Stimulated activated naive CD8-positive, alpha-beta T cell treated with anti-CD3 and anti-CD28 coated beads, Interleukin-15, Interleukin-2, amounts not matched to agents 100 U/mL and 50 U/mL, for 24 hours (primary cell): ENCODE measurements around the gene KDF1.
A peak's percentile ranks its signal among the peaks of the same experiment; 100 is the strongest.
"Not testable (repeated sequence)": the region's sequence is repeated elsewhere in the genome, so short reads cannot be mapped to it uniquely, and the experiment has no call there.

Source experiments
- ATAC-seq: fragments of 150-1000 bp; cut with Tn5 transposase; one replicate; pipeline ENCODE4 v1.10.0; 2021
- DNase-seq: peaks from one replicate; pipeline ENCODE4 v3.0.0; 2021

Gene KDF1

DNA sequence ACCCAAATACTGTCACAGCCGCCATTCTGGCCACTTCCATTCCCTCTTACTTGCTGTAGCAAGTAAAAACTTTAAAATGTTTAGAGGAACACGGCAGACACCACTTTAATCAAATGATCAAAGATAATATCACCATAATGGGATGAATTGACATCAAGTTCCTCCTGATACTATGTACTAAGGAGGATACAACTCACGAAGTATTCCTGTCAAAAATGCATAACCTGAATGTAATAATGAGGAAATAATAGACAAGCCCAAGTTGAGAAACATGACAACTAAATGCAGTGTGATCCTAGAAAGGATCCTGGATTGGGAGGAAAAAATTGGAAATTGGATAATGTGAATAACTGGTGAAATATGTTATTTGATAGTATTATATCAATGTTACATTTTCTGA lies 3.9 kb downstream of the KDF1 start:
- DNase-seq, result no peak
- ATAC-seq, result no peak

- DNase-seq (no peak), ATAC-seq (no peak)
These were observed 6.9 kb downstream of the KDF1 start for GRCh38 chr1:26953374-26953773.

- DNase-seq, result no peak
- ATAC-seq, result no peak
These were observed 8.3 kb downstream of the KDF1 start for GRCh38 chr1:26951821-26952497.

GRCh38 chr1:26951216-26951615 lies 9.1 kb downstream of the KDF1 start:
- DNase-seq, result no peak
- no peak for ATAC-seq

- DNase-seq (no peak), ATAC-seq (no peak)
These were observed 9.7 kb downstream of the KDF1 start for GRCh38 chr1:26950602-26951001.

DNA sequence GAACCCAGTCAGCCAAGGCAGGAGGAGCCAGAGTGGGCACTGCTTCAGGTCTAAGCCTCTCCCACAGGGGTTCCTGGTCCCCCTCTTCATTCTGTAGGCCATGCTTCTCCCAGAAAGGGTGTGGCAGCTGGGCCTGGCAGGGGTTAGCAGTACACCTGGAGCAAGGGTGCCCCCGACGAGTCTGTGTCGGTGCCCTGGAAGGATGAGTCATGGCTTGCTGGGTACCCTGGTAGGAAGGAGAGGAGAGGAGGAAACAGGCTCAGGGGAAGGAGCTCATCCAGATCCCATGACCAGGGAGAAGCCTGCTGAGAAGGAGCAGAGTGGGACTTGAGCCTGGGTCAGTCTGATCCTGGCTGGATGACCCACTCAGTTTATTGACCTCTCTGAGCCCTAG lies 10.3 kb downstream of the KDF1 start:
- ATAC-seq, result no peak
- no peak for DNase-seq

DNA sequence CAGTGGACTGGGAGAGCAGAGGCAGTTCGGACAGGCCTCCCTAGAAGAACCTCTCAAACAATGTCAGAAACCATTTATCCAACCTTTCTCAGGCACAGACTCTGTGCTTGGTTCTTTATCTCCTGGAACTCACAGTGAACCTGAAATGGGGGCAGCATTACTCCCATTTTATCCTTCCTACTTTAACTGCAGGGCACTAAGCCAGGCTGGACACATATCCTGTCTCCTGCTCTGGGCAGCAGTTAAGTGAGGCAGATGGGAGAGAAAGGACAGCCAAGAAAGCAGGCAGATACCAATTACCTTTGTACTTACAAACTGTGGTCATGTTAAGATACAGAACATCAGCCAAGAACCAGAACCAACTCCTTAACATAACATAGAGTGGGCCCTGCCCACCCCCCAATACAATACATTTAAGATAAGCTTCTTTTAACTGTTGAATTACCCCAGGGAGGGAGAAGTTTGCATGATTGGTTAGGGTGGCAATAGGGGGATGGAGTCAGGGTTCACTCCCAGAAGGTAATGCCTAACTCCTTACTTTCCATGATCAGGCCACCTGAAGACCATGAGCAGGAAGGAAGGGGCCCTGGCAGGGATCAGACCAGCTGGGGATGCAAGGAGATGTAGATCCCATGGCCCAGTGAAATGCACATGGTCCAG lies 10.9 kb downstream of the KDF1 start:
- DNase-seq (no peak), ATAC-seq (no peak)

DNA sequence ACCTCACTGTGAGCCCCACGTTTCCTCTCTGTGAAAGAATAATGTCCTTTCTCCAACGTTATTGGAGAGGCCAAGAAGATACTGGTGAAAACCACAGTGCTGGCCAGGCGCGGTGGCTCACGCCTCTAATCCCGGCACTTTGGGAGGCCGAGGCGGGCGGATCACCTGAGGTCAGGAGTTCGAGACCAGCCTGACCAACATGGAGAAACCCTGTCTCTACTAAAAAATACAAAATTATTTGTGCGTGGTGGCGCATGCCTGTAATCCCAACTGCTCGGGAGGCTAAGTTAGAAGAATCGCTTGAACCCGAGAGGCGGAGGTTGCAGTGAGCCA lies 11.6 kb downstream of the KDF1 start:
- ATAC-seq, DNase-seq: not testable (repeated sequence)

DNA sequence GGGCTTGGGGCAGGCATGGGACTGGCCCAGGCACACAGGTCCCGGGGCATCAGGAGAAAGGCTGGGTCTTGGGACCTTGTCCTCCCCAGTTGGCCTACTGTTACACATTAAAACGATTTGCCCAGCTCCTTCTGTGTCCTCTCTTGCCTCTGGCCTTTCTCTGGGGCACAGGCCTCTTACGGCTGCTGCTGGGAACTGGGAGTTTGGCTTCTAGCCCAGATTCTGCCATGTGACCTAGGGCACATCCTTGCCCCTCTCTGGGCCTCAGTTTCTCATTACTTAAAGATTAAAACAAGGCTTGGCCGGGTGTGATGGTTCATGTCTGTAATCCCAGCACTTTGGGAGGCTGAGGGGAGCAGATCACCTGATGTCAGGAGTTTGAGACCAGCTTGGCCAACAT lies 14.0 kb downstream of the KDF1 start:
- DNase-seq (no peak), ATAC-seq (no peak)

- DNase-seq (no peak), ATAC-seq (no peak)
These were observed 14.5 kb downstream of the KDF1 start for GRCh38 chr1:26945728-26946127.

DNA sequence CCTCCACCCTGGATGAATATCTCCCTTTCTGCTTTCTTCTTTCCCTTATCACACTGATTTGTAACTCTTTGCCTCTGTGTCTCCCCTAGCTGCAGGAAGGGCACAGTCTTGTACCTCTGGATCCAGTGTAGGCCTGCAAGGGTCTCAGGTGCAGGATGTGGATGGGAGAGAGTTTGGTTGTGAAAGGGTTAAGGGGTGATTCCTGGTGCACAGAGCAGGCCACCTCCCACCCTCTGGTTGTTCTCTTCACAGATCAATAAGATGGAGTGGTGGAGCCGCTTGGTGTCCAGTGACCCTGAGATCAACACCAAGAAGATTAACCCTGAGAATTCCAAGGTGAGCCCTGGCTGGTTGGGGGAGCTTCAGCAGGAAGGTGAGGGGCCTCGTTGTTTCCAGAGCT lies 15.1 kb downstream of the KDF1 start:
- DNase-seq (no peak), ATAC-seq (no peak)

DNA sequence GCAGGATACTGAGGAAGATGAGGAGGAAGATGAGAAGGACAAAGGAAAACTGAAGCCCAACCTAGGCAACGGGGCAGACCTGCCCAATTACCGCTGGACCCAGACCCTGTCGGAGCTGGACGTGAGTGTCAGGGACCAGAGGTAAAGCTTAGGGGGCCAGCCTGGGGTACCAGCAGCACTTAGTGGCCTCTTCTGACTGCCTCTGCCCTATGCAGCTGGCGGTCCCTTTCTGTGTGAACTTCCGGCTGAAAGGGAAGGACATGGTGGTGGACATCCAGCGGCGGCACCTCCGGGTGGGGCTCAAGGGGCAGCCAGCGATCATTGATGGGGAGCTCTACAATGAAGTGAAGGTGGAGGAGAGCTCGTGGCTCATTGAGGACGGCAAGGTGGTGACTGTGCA lies 17.6 kb downstream of the KDF1 start:
- ATAC-seq, result no peak

DNA sequence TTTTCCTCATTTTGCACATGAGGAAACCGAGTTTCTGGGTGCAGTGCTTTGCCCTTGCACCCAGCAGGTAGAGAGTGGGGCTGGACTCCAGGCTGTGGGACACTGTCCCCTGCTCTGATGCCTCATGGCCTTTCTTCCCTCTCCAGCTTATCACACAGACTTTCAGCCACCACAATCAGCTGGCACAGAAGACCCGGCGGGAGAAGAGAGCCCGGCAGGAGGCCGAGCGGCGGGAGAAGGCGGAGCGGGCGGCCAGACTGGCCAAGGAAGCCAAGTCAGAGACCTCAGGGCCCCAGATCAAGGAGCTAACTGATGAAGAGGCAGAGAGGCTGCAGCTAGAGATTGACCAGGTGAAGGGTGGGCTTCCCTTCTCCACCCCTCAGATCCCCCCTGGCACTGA lies 19.0 kb downstream of the KDF1 start:
- DNase-seq, result no peak
- ATAC-seq, result no peak

More for the DNA sequence above, 17.6 kb downstream of the KDF1 start:
- no peak for DNase-seq

GRCh38 chr1:26938659-26939025 lies 21.6 kb downstream of the KDF1 start:
- no peak for DNase-seq
- no peak for ATAC-seq

DNA sequence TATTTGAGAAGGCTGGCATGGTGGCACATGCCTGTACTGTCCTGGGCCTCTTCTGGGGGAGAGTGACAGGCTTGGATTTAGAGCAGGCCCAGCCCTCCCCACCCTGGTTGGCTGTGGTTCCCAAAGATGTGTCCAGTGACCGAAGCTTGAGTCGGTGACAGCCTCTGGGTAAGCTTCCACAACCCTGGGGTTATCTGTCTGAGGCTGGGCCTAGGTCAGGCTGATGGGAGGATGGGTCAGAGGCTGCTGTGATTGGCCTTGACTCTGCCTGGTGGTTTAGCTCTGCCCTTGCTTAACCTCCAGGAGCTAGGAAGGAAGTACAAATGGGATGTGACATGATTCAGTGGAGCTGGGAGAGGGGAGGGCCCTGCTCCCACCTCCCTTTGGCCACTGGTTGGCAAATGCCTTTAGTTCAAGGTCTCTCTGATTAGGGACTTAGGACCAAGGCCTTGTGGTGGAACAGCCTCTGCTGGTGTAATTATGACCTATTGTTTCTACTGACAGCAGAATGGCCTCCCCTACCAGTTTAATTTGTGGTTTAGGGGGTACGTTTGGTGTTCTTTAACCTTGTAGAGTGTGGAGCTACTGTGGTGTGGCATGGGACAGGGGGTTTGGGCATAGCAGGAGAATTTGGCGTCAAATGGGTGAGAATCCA lies 22.1 kb downstream of the KDF1 start:
- ATAC-seq, result peak; percentile 32
- no peak for DNase-seq

GRCh38 chr1:26936823-26937222 lies 23.4 kb downstream of the KDF1 start:
- no peak for ATAC-seq

DNA sequence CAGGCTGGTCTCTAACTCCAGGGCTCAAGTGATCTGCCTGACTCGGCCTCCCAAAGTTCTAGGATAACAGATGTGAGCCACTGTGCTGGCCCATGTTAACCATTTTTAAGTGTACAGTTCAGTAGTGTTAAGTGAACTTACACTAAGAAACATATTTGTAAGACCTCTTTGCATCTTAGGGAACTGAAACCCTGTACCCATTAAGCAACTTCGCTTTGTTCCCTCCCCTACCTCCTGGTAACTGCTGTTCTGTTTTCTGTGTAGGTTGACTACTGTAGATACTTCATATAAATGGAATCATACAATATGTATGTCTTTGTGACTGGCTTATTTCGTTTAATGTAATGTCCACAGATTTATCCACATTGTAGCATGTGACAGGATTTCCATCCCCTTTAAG lies 27.7 kb downstream of the KDF1 start:
- ATAC-seq (no peak), DNase-seq (no peak)

More at GRCh38 chr1:26936823-26937222, 23.4 kb downstream of the KDF1 start:
- DNase-seq, result no peak

DNA sequence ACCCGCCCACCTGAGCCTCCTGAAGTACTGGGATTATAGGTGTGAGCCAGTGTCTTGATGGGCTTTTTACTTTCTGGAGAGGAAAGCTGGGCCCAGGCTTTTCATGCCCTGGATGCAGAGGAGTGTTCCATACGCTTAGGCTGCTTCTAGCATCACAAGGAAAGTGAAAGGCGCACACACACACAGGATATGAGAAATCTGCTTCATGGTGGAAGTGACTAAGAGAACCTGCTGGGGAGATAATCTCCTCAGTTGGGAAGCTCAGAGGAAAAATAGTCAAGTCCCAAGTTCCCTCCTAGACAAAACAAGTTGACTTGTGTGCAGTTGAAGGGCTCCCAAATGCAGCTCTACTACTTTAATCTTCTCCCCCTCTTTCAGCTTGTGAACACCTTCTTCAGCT lies 36.6 kb downstream of the KDF1 start:
- no peak for ATAC-seq
- DNase-seq, result no peak

- ATAC-seq, result no peak
These were observed 37.4 kb downstream of the KDF1 start for GRCh38 chr1:26922901-26923300.

DNA sequence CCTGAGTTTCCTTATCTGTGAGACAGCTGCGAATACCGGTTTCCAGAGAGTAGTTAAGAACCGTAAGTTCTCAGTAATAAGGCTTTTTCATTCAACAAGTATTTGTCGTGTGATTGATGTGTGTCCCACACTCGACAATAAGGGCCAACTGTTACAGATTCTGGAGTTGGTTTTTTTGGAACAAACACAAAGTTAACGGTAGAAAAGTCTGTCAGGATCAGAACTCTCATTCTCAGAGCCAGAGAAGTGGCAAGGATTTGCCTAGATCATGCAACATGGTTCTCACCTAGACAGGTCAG lies 37.9 kb downstream of the KDF1 start:
- no peak for DNase-seq
- ATAC-seq, result no peak

More at GRCh38 chr1:26922901-26923300, 37.4 kb downstream of the KDF1 start:
- no peak for DNase-seq

GRCh38 chr1:26921540-26922430 lies 38.5 kb downstream of the KDF1 start, which contains the start of gene NUDC:
TSS of gene NUDC (plus strand) at chr1:26921743. CDS start at chr1:26921849, 106 bp downstream.
- ATAC-seq (peak; percentile 95), DNase-seq (peak; percentile 96)

DNA sequence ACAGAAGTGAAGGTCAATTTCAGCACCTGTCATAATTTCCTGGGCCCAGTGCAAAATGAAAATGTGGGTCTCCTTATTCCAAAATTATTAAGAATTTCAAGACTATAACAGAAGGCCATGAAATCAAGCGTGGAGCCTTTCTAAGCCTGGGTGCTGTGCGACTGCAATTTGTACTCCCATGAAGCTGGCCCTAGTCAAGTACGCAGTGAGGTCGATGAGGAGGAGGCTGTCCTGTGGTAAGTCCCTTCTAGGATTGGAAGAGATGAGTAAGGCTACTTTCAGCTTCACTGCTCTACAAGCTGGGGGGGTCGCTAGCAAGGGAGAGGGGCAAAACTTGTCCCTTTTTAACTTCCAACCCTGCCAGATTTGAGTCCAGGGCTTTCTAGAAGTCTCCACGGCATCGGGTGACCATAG lies 39.1 kb downstream of the KDF1 start:
- DNase-seq, result no peak
- peak; percentile 71 for ATAC-seq
